ENCODE measurements around the gene C5AR1. TPM values are rescaled to one million over a fixed set of nuclear protein-coding genes. Genes with fewer than 3 reads are reported as not detected.

Gene C5AR1
- total and polyA plus RNA-seq, 3 donors from 2014 or later = 3.5 to 6.1 (median 3.9) TPM

- 92 to 95% methylated on average over 1 of the region's 1 CpG for WGBS, 2 donors
Measured at GRCh38 chr19:47321630-47322029, 12.0 kb downstream of the C5AR1 start.

GRCh38 chr19:47322058-47322457, 12.4 kb downstream of the C5AR1 start:
- intact Hi-C loops (cut with DNase I; ENCODE audit: low total_unique reads) = no loop called here

More at GRCh38 chr19:47321630-47322029, 12.0 kb downstream of the C5AR1 start:
- H3K36me3 ChIP-seq (ENCODE audit: low read depth, missing control alignments) = no peaks in the 10 kb centered on the region
- intact Hi-C loops (cut with DNase I; ENCODE audit: low total_unique reads) = no loop called here
- DNase-seq = no peak
- no peak overlapping the region for H3K27ac ChIP-seq
- H3K4me3 ChIP-seq = no peak overlapping the region
- H3K27me3 ChIP-seq = no peaks in the 10 kb centered on the region
- TF ChIP-seq POLR2A (IDR thresholded peaks at IDR 0.05) (no peak), CTCF (IDR thresholded peaks at IDR 0.05) (no peak)
- no peaks in the 10 kb centered on the region for H3K9me3 ChIP-seq
- H3K4me1 ChIP-seq = no peaks in the 10 kb centered on the region

GRCh38 chr19:47323409-47323808, 13.7 kb downstream of the C5AR1 start:
- Histone ChIP-seq H3K36me3 (ENCODE audit: low read depth, missing control alignments) (no peaks in the 10 kb centered on the region), H3K4me3 (no peak overlapping the region), H3K4me1 (no peaks in the 10 kb centered on the region), H3K27me3 (no peaks in the 10 kb centered on the region), H3K27ac (no peak overlapping the region), H3K9me3 (no peaks in the 10 kb centered on the region)
- 70 to 79% methylated on average over 8 of the region's 8 CpGs for WGBS, 2 donors
- intact Hi-C loops (cut with DNase I; ENCODE audit: low total_unique reads) = no loop called here
- no peak for DNase-seq
- no peak for TF ChIP-seq POLR2A (IDR thresholded peaks at IDR 0.05)
- TF ChIP-seq CTCF (IDR thresholded peaks at IDR 0.05) = no peak

More at GRCh38 chr19:47322058-47322457, 12.4 kb downstream of the C5AR1 start:
- Histone ChIP-seq H3K4me1 (no peaks in the 10 kb centered on the region), H3K27me3 (no peaks in the 10 kb centered on the region), H3K4me3 (no peak overlapping the region), H3K9me3 (no peaks in the 10 kb centered on the region), H3K36me3 (ENCODE audit: low read depth, missing control alignments) (no peaks in the 10 kb centered on the region), H3K27ac (no peak overlapping the region)
- no peak for DNase-seq
- WGBS, 2 donors = 78 to 85% methylated on average over 2 of the region's 2 CpGs
- TF ChIP-seq POLR2A (IDR thresholded peaks at IDR 0.05) (no peak), CTCF (IDR thresholded peaks at IDR 0.05) (no peak)

GRCh38 chr19:47323872-47324271, 14.2 kb downstream of the C5AR1 start:
- no peaks in the 10 kb centered on the region for H3K36me3 ChIP-seq (ENCODE audit: low read depth, missing control alignments)
- no peaks in the 10 kb centered on the region for H3K4me1 ChIP-seq
- WGBS, 2 donors = 81 to 83% methylated on average over 12 of the region's 12 CpGs
- H3K27me3 ChIP-seq = no peaks in the 10 kb centered on the region
- intact Hi-C loops (cut with DNase I; ENCODE audit: low total_unique reads) = no loop called here
- no peak overlapping the region for H3K4me3 ChIP-seq
- TF ChIP-seq CTCF (IDR thresholded peaks at IDR 0.05) (no peak), POLR2A (IDR thresholded peaks at IDR 0.05) (no peak)
- H3K9me3 ChIP-seq = no peaks in the 10 kb centered on the region
- no peak for DNase-seq
- peak overlapping the region in 1 of 2 donors; percentile 53 for H3K27ac ChIP-seq

- no peaks in the 10 kb centered on the region for H3K36me3 ChIP-seq (ENCODE audit: low read depth, missing control alignments)
- 60 to 74% methylated on average over 9 of the region's 9 CpGs for WGBS, 2 donors
- H3K27me3 ChIP-seq = no peaks in the 10 kb centered on the region
- TF ChIP-seq POLR2A (IDR thresholded peaks at IDR 0.05) = no peak
- no peak for TF ChIP-seq CTCF (IDR thresholded peaks at IDR 0.05)
- intact Hi-C loops (cut with DNase I; ENCODE audit: low total_unique reads) = no loop called here
- no peaks in the 10 kb centered on the region for H3K9me3 ChIP-seq
- no peak for DNase-seq
- no peak overlapping the region for H3K4me3 ChIP-seq
- no peaks in the 10 kb centered on the region for H3K4me1 ChIP-seq
- H3K27ac ChIP-seq = peak overlapping the region in 1 of 2 donors; percentile 53
Measured at GRCh38 chr19:47324502-47324901, 14.8 kb downstream of the C5AR1 start.

All from testis (tissue), 3 donors.